Neutrophil (primary cell): ENCODE data around the gene C20orf144.

ENCODE experiments used
- H3K27ac ChIP-seq: fragments of 200-600 bp; sonication (generic); 2 replicates; pipeline ENCODE4 v1.5.1; 2016; ENCODE audit warnings: mild to moderate bottlenecking, moderate library complexity
- H3K27me3 ChIP-seq: fragments of 200-600 bp; sonication (generic); 2 replicates; pipeline ENCODE4 v1.6.0; 2016; ENCODE audit warnings: mild to moderate bottlenecking
- H3K36me3 ChIP-seq: fragments of 200-600 bp; sonication (generic); 2 replicates; pipeline ENCODE4 v1.5.1; 2017
- H3K4me1 ChIP-seq, 2 experiments: fragments of 200-600 bp in 1 of 2; sonication (generic) in 1 of 2; 1 replicate in 1 of 2; 2 replicates in 1 of 2; pipeline versions ENCODE4 v1.5.1 to v1.6.1; 2013 to 2016; ENCODE audit warnings: low read depth in 1 of 2, low read length in 1 of 2, mild to moderate bottlenecking in 1 of 2, moderate library complexity in 1 of 2; ENCODE audit not compliant: control insufficient read depth in 1 of 2, insufficient read depth in 1 of 2
- H3K4me3 ChIP-seq, 2 experiments: fragments of 200-600 bp in 1 of 2; sonication (generic) in 1 of 2; 1 replicate in 1 of 2; 2 replicates in 1 of 2; pipeline ENCODE4 v1.5.1; 2013 to 2016; ENCODE audit warnings: low read depth in 1 of 2, low read length in 1 of 2, mild to moderate bottlenecking in 1 of 2, moderate library complexity in 1 of 2
- H3K9me3 ChIP-seq: fragments of 200-600 bp; sonication (generic); 2 replicates; pipeline ENCODE4 v1.5.1; 2016
- CTCF ChIP-seq: fragments of 200-600 bp; sonication (generic); IDR thresholded peaks from 2 replicates; pipeline ENCODE4 v1.5.1; 2016; ENCODE audit warnings: antibody characterized with exemption

The C20orf144 gene

GRCh38 chr20:33663161-33664084, 1.3 kb downstream of the C20orf144 start:
- Histone ChIP-seq H3K27me3 (no peaks in the 10 kb centered on the region), H3K4me3 (peak overlapping the region; percentile 78 to 86), H3K4me1 (peaks cover 41 to 42% of the 10 kb centered on the region in 2 experiments), H3K9me3 (no peaks in the 10 kb centered on the region), H3K27ac (peak overlapping the region; percentile 89), H3K36me3 (no peaks in the 10 kb centered on the region)
- TF ChIP-seq CTCF = peak; percentile 60

- no peaks in the 10 kb centered on the region for H3K36me3 ChIP-seq
- H3K4me1 ChIP-seq = peaks cover 41 to 42% of the 10 kb centered on the region in 2 experiments
- no peaks in the 10 kb centered on the region for H3K27me3 ChIP-seq
- peak overlapping the region; percentile 78 to 86 for H3K4me3 ChIP-seq
- peak overlapping the region; percentile 89 for H3K27ac ChIP-seq
- H3K9me3 ChIP-seq = no peaks in the 10 kb centered on the region
- no peak for TF ChIP-seq CTCF
Measured at GRCh38 chr20:33664085-33664761, 2.1 kb downstream of the C20orf144 start.

GRCh38 chr20:33664762-33665144, 2.6 kb downstream of the C20orf144 start:
- TF ChIP-seq CTCF = no peak
- H3K27me3 ChIP-seq = no peaks in the 10 kb centered on the region
- H3K36me3 ChIP-seq = no peaks in the 10 kb centered on the region
- H3K4me3 ChIP-seq = no peak overlapping the region
- peaks cover 41 to 42% of the 10 kb centered on the region in 2 experiments for H3K4me1 ChIP-seq
- H3K9me3 ChIP-seq = no peaks in the 10 kb centered on the region
- H3K27ac ChIP-seq = no peak overlapping the region

GRCh38 chr20:33666293-33667244, 4.4 kb downstream of the C20orf144 start, which contains the start of gene ACTL10:
Gene ACTL10 (plus strand): TSS chr20:33666943. CDS start chr20:33667498, 555 bp downstream.
- TF ChIP-seq CTCF = peak; percentile 25
- Histone ChIP-seq H3K27ac (peak within 1 kb of the TSS; percentile 83), H3K36me3 (no peaks in the 10 kb centered on the region), H3K4me1 (peaks cover 41 to 42% of the 10 kb centered on the region in 2 experiments), H3K4me3 (peak within 1 kb of the TSS; percentile 73 to 93), H3K27me3 (no peaks in the 10 kb centered on the region), H3K9me3 (no peaks in the 10 kb centered on the region)

GRCh38 chr20:33667245-33667675, 5.1 kb downstream of the C20orf144 start:
- Histone ChIP-seq H3K4me3 (peak overlapping the region; percentile 73 to 93), H3K36me3 (no peaks in the 10 kb centered on the region), H3K4me1 (peaks cover 41 to 42% of the 10 kb centered on the region in 2 experiments), H3K27me3 (no peaks in the 10 kb centered on the region), H3K9me3 (no peaks in the 10 kb centered on the region), H3K27ac (peak overlapping the region; percentile 83)
- TF ChIP-seq CTCF = no peak
